Erythroblast (primary cell): ENCODE results near the gene LOXL4.

Experiments
- GATA1 ChIP-seq: IDR thresholded peaks from 2 replicates; pipeline ENCODE4 v1.6.1; 2011; ENCODE audit warnings: low read depth, mild to moderate bottlenecking, control low read depth, low read length, moderate library complexity
- POLR2A ChIP-seq: IDR thresholded peaks from 2 replicates; pipeline ENCODE4 v1.6.1; 2011; ENCODE audit warnings: mild to moderate bottlenecking, low read length

DNA sequence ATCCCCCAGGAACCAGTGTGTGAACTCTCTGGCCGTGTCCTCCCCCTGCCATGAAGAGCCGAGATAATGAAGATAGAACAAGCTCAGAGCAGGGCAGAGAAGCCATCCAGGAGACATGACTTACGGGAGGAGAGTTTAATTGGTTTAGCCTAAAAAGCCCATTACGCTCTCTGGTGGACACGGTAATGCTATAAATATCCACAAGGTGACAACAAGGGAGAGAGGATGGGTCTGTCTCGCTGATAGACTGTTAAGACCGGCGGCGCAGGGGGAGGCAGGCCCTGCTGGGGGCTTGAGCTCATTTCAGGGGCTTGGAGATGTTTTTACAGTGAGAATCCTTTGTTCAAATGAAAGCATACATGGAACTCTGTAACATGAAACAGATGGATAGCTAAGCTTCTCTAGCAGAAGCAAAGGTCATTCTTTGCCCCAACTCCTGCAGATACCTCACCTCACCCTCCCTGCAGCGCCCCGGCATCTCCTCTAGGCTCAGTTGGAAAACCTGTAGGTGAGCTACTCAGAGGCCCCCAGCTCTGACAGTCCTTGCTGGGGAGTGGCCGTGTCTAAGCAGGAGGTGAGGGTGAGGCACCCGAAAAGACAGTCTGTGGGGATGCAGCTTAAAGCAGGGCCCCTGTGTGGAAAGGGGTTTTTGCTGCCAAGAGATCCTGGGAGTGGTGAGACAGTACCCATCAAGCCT is 40.8 kb upstream of the LOXL4 start:
- TF ChIP-seq POLR2A (no peak), GATA1 (no peak)
